NCI-H460 (cell line): ENCODE measurements around the gene TMED10. TPM values are rescaled to one million over a fixed set of nuclear protein-coding genes. Genes with fewer than 3 reads are reported as not detected.
A peak's percentile ranks its signal among the peaks of the same experiment; 100 is the strongest.
"Not testable (repeated sequence)": the region's sequence is repeated elsewhere in the genome, so short reads cannot be mapped to it uniquely, and the experiment has no call there.

ENCODE experiments used
- DNase-seq: peaks from one replicate; pipeline ENCODE4 v3.0.0-alpha.2; 2016; ENCODE audit warnings: low read depth; ENCODE audit errors: extremely low read depth
- total RNA-seq: library from RNA; depleted of rRNA; stranded (reverse); fragments of >200 nt; shearing (Covaris generic); gene quantifications from 2 replicates; pipeline ENCODE4 v1.2.3, GENCODE V29; 2014

TMED10 gene
- total RNA-seq, 1 experiment from 2014 or later: 337 TPM

- DNase-seq: peak; percentile 79
Measured at GRCh38 chr14:75132382-75133086, 43.9 kb downstream of the TMED10 start.

GRCh38 chr14:75128596-75128990, 47.8 kb downstream of the TMED10 start:
- no peak for DNase-seq

DNA sequence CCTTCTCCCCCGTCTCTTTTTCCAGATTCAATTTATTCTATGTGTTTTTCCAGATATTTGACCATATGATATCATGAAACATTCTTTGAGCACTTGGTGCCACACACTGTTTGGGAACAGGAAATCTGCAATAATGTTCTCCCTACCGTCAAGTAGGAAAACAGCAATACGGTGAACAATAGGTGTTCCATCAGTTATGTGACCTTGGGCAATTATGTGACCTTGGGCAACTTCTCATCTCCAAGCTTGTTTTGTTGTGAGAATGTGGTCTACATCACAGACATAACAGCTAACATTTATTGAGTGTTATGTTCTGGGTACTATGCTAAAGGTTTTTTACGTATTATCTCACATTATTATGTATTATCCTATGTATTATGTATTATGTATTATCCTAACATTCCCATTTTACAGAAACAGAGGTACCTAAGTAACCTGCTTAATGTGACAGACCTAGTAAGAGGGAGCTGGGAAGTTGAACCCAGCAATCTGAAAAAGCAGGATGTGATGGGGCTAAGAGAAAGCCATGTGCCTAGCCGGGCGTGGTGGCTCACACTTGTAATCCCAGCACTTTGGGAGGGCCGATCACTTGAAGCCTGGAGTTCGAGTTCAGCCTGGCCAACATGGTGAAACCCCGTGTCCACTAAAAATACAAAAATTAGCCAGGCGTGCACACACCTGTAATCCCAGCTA, 48.4 kb downstream of the TMED10 start:
- no peak for DNase-seq

- not testable (repeated sequence) for DNase-seq
Measured at GRCh38 chr14:75127474-75127820, 49.0 kb downstream of the TMED10 start.

DNA sequence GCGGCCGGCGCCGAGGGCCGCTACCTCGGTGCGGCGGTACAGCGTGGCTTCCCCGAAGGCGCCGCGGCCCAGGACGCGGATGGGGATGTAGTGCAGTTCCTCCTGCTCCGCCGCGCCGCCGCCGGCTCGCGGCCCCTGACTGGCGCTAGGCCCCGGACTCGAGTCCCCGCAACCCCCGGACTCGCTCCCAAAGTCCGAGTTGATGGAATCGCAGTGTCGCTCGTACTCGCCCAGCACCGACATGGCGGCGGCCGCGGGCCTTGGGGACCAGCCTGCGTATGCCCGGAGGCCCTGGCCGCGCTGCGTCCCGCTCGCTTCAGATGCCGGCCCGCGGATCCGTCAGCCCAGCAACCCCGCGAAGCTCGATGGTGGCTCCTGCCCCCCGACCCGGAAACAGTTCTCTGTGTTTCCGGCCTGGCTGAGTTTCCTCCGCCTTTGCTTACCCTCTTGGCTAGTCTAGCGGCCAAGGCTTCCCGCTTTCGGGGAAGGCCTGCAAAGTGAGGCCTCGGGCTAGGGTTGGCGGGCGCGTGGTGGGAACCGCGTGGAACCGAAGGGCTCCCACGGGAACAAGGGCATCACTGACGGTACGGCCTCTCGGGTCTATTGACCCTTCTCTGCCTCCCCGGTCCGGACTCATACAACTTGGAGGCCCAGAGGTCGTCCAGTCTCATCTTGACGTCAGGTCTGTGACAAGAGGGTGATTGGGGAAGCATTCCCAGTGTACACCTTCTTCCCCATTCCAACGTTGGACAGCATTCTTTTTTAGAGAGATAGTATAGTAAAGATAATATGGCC, 49.5 kb downstream of the TMED10 start, which contains the start of gene NEK9:
TSS of gene NEK9 (minus strand) at position 370 of the 795 bp plus-strand sequence. CDS start at position 243, 127 bp downstream.
- peak; percentile 69 for DNase-seq

- DNase-seq: no peak
Measured at GRCh38 chr14:75126121-75126544, 50.3 kb downstream of the TMED10 start.

GRCh38 chr14:75125617-75126016, 50.8 kb downstream of the TMED10 start:
- no peak for DNase-seq

DNA sequence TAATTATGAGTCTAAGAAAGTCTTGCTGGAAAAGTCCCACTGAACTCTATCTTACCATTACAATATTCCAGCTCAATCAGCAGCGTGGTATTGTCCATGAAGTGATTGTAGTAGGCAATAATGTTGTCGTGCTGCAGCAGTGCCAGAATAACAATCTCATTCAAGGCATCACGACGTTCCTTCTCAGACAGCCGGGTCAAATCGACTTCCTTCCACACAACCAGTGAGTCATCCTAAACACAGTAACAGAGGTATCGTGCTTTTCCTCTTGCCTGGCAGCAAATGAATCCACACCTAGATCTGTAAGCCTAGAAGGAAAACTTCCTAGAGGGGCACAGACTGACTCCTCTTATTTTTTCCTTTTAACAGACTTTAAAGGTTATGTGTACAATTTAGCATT, 52.4 kb downstream of the TMED10 start:
- no peak for DNase-seq

GRCh38 chr14:75121552-75121951, 54.9 kb downstream of the TMED10 start:
- no peak for DNase-seq

GRCh38 chr14:75120541-75121291, 55.7 kb downstream of the TMED10 start:
- DNase-seq: no peak

DNA sequence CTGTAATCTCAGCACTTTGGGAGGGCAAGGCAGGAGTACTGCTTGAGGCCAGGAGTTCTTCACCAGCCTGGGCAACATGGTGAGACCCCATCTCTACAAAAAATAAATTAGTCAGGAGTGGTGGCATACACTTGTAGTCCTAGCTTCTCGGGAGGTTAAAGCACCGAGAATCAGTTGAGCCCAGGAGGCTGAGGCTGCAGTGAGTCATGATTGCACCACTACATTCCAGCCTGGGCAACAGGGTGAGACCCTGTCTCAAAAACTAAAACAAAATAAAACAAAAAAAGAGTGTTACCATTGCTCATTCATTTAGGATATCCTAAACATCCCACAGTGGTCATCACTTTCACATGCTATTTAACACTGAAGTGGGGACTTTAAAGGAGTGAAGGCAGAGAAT, 57.4 kb downstream of the TMED10 start:
- DNase-seq: no peak

- no peak for DNase-seq
Measured at GRCh38 chr14:75113932-75114539, 62.4 kb downstream of the TMED10 start.

DNA sequence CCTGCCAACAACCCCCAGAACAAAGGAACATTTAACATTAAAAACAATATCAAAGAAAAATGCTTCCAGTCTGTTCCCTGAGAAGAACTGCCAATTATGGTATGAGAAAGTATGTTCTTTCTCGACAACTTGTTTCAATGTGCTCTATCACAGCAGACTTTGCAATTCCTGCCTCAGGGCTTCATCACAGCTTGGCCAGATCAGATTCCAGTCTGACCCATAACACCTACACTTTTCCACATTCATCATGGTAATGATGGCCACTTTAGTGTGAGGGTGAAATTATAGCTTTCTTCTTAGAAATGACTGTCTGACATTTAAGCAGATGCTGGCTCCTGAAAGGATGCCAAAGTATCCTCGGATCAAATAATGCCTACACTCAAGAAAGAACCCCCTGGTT, 66.5 kb downstream of the TMED10 start:
- DNase-seq: no peak

- no peak for DNase-seq
Measured at GRCh38 chr14:75107186-75107585, 69.2 kb downstream of the TMED10 start.

GRCh38 chr14:75101491-75101890, 74.9 kb downstream of the TMED10 start:
- no peak for DNase-seq

- no peak for DNase-seq
Measured at GRCh38 chr14:75098682-75099081, 77.7 kb downstream of the TMED10 start.

DNA sequence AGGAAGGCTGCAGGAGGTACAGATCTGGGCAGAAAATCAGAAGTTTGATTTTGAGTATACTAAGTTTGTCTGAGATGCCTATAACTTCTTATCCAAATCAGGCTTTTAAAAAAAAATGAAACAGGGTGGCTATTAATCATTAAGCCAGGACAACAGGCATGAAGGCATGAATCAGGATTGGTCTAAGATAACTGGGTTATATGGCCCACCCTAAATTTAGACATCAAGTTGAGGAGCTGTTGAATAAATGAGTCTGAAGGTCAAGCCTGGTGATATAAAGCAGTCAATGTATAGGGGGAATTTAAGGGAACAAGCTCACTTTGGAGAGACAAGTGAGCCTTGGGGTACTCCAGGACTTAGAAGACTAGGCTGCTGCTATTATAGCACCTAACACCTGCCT, 78.2 kb downstream of the TMED10 start:
- no peak for DNase-seq

- no peak for DNase-seq
Measured at GRCh38 chr14:75096959-75097358, 79.5 kb downstream of the TMED10 start.

GRCh38 chr14:75095690-75096089, 80.7 kb downstream of the TMED10 start:
- no peak for DNase-seq

DNA sequence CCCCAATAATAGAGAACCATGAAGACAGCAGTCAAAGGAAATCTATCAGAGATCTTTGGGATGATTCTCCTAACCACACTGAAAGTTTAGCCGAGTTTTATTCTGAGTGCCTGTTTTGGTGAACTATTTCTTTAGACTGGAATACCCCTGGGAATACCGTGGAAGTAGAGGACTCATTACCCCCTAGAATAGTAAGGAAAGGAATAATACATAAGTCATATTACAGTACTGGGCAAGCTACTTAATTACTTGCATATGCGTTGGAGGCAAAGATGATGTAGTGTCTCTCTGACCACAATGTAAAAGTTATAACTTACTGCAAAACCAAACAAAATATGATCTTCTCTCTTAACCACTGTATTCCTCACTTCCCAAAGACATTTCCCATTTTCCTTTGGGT, 81.5 kb downstream of the TMED10 start:
- no peak for DNase-seq
